B cell (primary cell): ENCODE results near the gene DGCR8.

Experiments
- CTCF ChIP-seq: fragments of 200-600 bp; IDR thresholded peaks from one replicate; pipeline ENCODE4 v1.8.0; 2022; ENCODE audit warnings: antibody characterized with exemption, mild to moderate bottlenecking
- EZH2 ChIP-seq: IDR thresholded peaks from 2 replicates; pipeline ENCODE4 v1.6.1; 2012; ENCODE audit warnings: borderline replicate concordance, low read depth, mild to moderate bottlenecking, moderate library complexity, low read length; ENCODE audit not compliant: insufficient read depth, poor library complexity, severe bottlenecking

DNA sequence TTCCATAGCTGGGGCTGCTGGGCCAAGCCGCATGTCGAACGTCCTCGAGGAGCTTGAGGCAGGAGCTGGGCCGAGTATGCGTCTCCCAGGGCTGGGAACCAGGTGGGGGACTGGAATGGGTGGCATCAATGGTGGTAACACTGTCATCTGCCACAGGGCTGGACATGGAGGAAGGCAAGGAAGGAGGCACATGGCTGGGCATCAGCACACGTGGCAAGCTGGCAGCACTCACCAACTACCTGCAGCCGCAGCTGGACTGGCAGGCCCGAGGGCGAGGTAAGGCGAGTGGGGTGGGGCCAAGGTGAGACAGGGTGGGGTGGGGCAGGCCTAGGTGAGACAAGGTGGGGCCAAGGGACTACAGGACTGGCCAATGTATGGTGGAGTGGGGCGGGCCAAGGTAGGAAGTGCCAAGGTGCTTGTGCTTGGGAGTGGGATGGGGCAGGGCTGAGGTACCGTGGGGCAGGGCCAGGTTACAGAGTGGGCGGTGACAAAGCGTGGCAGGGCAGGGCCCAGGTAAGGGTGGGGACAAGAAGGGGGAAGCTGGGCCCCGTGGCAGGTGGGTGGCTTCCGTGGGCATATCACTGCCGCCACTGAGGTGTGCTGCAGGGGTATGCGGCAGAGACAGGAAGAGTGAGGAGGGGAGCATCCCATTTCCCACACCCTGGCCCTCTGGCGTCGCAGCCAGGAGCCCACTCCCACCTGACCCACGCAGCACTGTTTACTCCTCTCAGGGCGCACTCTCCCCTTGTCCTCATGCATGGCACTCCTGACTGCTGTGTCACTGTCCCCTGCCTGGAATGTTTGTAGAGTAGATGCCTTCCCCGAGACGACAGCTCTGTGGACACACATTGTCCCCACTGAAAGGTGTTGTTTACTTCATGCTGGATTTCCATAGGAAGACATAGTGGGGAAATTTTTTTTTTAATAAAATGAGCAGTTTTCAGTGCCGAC lies 27.5 kb upstream of the DGCR8 start:
- TF ChIP-seq CTCF, result no peak
- no peak for TF ChIP-seq EZH2
